ENCODE measurements around the gene UBE2E2.

Gene UBE2E2

DNA sequence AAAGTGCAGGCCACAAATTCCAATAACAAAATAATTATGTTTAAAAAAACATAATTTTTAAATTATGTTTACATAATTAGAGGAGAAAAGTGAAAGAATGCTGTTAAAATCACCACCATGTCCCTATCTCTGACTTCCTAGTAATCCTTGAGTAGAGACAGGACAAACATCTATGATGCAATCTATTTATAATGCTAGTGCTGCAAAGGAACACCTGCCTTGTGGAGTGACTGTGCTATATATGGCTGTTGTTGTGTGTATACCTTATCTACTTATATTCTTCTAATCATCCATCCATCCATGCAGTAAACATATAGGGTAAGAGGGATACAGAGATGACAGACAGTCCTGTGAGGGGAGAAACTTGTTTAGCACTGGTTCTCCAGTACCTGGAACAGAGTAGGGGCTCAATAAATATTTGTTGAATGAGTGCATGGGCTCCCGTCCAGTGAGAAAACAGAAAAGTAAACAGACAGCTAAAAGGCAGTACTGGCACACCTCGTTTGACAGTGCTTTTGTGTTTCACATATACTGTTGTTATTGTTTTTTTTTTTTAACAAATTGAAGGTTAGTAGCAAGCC lies 373.3 kb downstream of the UBE2E2 start:
- TF ChIP-seq, protein P1, sequence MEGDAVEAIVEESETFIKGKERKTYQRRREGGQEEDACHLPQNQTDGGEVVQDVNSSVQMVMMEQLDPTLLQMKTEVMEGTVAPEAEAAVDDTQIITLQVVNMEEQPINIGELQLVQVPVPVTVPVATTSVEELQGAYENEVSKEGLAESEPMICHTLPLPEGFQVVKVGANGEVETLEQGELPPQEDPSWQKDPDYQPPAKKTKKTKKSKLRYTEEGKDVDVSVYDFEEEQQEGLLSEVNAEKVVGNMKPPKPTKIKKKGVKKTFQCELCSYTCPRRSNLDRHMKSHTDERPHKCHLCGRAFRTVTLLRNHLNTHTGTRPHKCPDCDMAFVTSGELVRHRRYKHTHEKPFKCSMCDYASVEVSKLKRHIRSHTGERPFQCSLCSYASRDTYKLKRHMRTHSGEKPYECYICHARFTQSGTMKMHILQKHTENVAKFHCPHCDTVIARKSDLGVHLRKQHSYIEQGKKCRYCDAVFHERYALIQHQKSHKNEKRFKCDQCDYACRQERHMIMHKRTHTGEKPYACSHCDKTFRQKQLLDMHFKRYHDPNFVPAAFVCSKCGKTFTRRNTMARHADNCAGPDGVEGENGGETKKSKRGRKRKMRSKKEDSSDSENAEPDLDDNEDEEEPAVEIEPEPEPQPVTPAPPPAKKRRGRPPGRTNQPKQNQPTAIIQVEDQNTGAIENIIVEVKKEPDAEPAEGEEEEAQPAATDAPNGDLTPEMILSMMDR (conservative IDR thresholded peaks at IDR 0.05; ENCODE audit: low read depth, low read length) = no peak
- no peak for DNase-seq (ENCODE audit: low read depth)
- H3K4me3 ChIP-seq (ENCODE audit: low read length) = no peak overlapping the region

DNA sequence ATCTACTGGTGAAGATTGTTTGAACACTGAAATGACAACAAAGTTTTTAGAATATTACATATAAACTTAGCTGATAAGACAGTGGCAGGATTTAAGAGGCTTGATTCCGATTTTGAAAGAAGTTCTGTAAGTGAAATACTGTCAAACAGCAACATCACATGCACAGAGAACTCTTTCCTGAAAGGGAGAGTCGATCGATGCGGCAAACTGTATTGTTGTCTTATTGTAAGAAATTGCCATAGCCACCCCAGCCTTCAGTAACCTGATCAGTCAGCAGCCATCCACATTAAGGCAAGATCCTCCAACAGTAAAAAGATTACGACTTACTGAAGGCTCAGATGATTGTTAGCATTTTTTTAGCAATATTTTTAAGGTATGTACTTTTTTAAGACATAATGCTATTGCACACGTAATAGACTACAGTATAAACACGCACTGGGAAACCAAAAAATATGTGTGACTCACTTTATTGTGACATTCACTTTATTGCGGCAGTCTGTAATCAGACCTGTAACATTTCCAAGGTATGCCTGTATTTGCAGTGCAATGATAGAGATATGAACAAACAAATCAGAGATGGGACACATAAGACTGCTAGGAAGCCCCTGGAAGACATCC lies 377.1 kb downstream of the UBE2E2 start:
- TF ChIP-seq, protein P1 (conservative IDR thresholded peaks at IDR 0.05; ENCODE audit: low read depth, low read length) = no peak
- DNase-seq (ENCODE audit: low read depth) = no peak

DNA sequence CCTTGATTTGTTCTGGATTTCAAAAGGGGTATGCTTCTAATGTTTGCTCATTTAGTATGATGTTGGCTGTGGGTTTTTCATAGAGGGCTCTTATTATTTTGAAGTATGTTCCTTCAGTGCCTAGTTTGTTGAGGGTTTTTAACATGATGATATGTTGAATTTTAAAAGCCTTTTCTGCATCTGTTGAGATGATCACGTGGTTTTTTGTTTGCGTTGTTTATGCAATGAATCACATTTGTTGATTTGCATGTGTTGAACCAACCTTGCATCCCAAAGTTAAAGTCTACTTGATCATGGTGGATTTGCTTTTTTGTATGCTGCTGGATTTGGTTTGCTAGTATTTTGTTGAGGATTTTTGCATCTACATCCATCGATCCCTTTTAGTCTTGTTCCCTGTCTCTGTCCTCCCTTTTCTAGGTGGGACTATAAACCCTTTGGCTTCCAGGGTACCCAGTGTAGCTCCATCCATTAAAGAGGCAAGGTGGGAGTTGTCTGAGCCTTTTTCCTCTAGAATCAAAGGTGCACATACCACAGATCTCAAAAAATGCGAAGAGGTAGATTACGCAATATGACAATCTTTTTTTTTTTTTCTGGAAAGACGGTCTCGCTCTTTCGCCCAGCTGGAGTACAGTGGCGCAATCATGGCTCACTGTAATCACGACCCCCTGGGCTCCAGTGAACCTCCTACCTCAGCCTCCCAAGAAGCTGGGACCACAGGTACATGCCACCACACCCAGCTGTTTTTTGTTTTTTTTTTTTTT lies 381.0 kb downstream of the UBE2E2 start:
- no peak for DNase-seq (ENCODE audit: low read depth)
- TF ChIP-seq, protein P1 (conservative IDR thresholded peaks at IDR 0.05; ENCODE audit: low read depth, low read length) = no peak

More for the DNA sequence above, 377.1 kb downstream of the UBE2E2 start:
- no peak overlapping the region for H3K4me3 ChIP-seq (ENCODE audit: low read length)

DNA sequence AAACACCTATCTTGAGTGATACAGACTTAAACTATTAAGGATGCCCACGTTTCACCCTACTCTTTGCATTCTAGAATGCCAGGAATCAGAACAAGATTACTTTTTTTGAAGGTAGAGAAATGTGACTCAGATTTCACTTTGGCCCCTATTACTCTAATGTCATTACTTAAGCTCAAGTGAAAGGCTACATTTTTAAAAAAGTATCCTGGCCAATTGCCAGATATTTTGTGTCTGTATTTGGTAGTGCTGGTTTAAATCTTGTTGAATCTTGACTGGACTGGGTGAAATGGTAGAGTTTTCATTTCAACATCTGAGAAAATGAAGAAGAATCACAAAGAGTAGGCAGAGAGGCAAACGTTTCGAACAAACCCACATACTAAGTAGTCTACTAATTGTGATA lies 384.4 kb downstream of the UBE2E2 start:
- H3K4me3 ChIP-seq (ENCODE audit: low read length) = no peak overlapping the region
- TF ChIP-seq, protein P1 (conservative IDR thresholded peaks at IDR 0.05; ENCODE audit: low read depth, low read length) = no peak
- DNase-seq (ENCODE audit: low read depth) = peak; percentile 39

More for the DNA sequence above, 381.0 kb downstream of the UBE2E2 start:
- no peak overlapping the region for H3K4me3 ChIP-seq (ENCODE audit: low read length)

DNA sequence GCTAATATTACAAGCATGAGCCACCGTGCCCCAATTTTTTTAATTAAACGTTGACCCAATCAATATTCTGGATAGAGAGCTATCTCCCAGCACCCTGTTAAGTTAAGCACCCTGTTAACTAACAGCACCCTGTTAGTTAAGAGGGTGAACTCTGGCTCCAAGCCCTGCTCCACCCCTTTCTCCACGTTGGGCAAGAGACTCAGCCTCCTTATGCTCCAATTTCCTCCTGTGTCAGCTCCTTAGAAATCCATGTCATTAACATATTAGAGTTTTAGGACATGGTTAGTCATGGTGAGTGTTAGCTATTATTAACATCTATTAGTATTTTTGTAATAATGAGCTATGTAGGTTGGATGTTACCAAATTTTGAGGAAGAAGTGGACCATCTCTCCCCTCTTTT lies 385.4 kb downstream of the UBE2E2 start:
- no peak overlapping the region for H3K4me3 ChIP-seq (ENCODE audit: low read length)
- TF ChIP-seq, protein P1 (conservative IDR thresholded peaks at IDR 0.05; ENCODE audit: low read depth, low read length) = no peak
- no peak for DNase-seq (ENCODE audit: low read depth)

DNA sequence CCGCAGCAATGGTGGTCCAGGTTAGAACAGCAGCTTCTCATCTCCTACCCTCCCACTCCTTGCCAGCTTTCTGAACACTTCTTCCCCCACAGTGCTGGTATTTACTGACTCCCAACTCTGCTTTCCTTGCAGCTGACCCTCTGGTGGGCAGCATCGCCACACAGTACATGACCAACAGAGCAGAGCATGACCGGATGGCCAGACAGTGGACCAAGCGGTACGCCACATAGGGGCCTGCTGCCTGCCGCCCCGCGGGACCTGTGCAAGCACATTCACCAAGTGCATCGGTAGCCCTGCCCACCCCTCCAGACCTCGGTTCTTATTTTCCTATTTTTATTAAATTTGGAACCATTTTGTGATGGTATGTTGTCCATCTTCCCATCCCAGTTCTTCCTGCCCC lies 386.5 kb downstream of the UBE2E2 start:
- no peak overlapping the region for H3K4me3 ChIP-seq (ENCODE audit: low read length)
- DNase-seq (ENCODE audit: low read depth) = no peak
- TF ChIP-seq, protein P1 (conservative IDR thresholded peaks at IDR 0.05; ENCODE audit: low read depth, low read length) = no peak

Measured in retinal pigment epithelial cell (primary cell).